Caco-2 (cell line): ENCODE results near the gene GSG1L. TPM values are rescaled to one million over a fixed set of nuclear protein-coding genes. Genes with fewer than 3 reads are reported as not detected.

Source experiments
- BruUV-seq: library from RNA; stranded (reverse); fragments of 400-500 nt; replicated peaks from 2 replicates; lab custom pipeline; 2021; lab: Mats Ljungman, UMichigan
- CTCF ChIA-PET: fragments of 300-600 bp; sonication (Branson Sonifier 250); formaldehyde crosslinking; loops from one replicate; lab custom pipeline; 2022; ENCODE audit warnings: antibody characterized with exemption; lab: Charles Lee
- POLR2A ChIA-PET: fragments of 300-600 bp; sonication (Branson Sonifier 250); formaldehyde crosslinking; loops from one replicate; lab custom pipeline; 2022; ENCODE audit warnings: antibody characterized with exemption; lab: Charles Lee
- DNase-seq, 2 experiments: peaks; one replicate each; pipeline versions ENCODE4 v3.0.0 to v3.0.0-alpha.2; 2020 to 2022
- H3K27me3 ChIP-seq: replicated peaks from 2 replicates; pipeline ENCODE4 v1.6.0; 2011; ENCODE audit warnings: low read length; ENCODE audit not compliant: control insufficient read depth, insufficient read depth
- H3K36me3 ChIP-seq: 2 replicates; pipeline ENCODE4 v1.5.1; 2011; ENCODE audit warnings: low read length; ENCODE audit not compliant: control insufficient read depth, insufficient read depth
- H3K4me1 ChIP-seq: fragments of 250-450 bp; sonication (Bioruptor Pico); 2 replicates; pipeline ENCODE4 v1.5.1; 2020; ENCODE audit warnings: mild to moderate bottlenecking
- H3K4me3 ChIP-seq: 2 replicates; pipeline ENCODE4 v1.5.1; 2011; ENCODE audit warnings: low read depth, mild to moderate bottlenecking, control low read depth, low read length
- H3K9me3 ChIP-seq: fragments of 250-450 bp; sonication (Bioruptor Pico); 2 replicates; pipeline ENCODE4 v1.5.1; 2020; ENCODE audit warnings: mild to moderate bottlenecking, moderate library complexity
- H3K27ac Mint-ChIP-seq: one replicate; pipeline ENCODE4 v1.8.0; 2022; ENCODE audit warnings: mixed read lengths; ENCODE audit not compliant: unreplicated experiment
- H3K27me3 Mint-ChIP-seq: one replicate; pipeline ENCODE4 v1.8.0; 2022; ENCODE audit warnings: mixed read lengths; ENCODE audit not compliant: insufficient read depth, unreplicated experiment
- H3K36me3 Mint-ChIP-seq: one replicate; pipeline ENCODE4 v1.8.0; 2022; ENCODE audit warnings: mild to moderate bottlenecking, mixed read lengths; ENCODE audit not compliant: insufficient read depth, unreplicated experiment
- H3K4me1 Mint-ChIP-seq: one replicate; pipeline ENCODE4 v1.8.0; 2022; ENCODE audit warnings: low read depth, mixed read lengths; ENCODE audit not compliant: unreplicated experiment
- H3K4me3 Mint-ChIP-seq: one replicate; pipeline ENCODE4 v1.8.0; 2022; ENCODE audit warnings: mild to moderate bottlenecking, moderate library complexity, mixed read lengths; ENCODE audit not compliant: unreplicated experiment
- H3K9me3 Mint-ChIP-seq: one replicate; pipeline ENCODE4 v1.8.0; 2022; ENCODE audit warnings: mixed read lengths; ENCODE audit not compliant: unreplicated experiment
- CTCF ChIP-seq, 2 experiments: fragments of 200-600 bp in 1 of 2; IDR thresholded peaks; 1 replicate in 1 of 2; 2 replicates in 1 of 2; pipeline versions ENCODE4 v1.5.1 to v1.8.0; 2011 to 2022; ENCODE audit warnings: antibody characterized with exemption in 1 of 2, control low read depth in 1 of 2, inconsistent platforms in 1 of 2, low read depth in 1 of 2, low read length in 1 of 2, mild to moderate bottlenecking in 1 of 2, moderate library complexity in 1 of 2; ENCODE audit not compliant: insufficient read depth in 1 of 2, severe bottlenecking in 1 of 2, unreplicated experiment in 1 of 2
- intact Hi-C: fragments of 100-400 bp; cut with micrococcal nuclease; formaldehyde crosslinking; loops from one replicate; pipeline ENCODE4 v1.10.0; 2022; ENCODE audit not compliant: unreplicated experiment
- total RNA-seq: library from RNA; stranded (reverse); gene quantifications from 2 replicates; pipeline ENCODE4 v1.2.3, GENCODE V29; 2022

The GSG1L gene
- total RNA-seq, 1 experiment from 2014 or later: not detected

GRCh38 chr16:27932542-27933135 lies 130.9 kb downstream of the GSG1L start:
- intact Hi-C loops: no loop called here
- H3K27me3 ChIP-seq: no peaks in the 10 kb centered on the region
- H3K9me3 ChIP-seq: no peaks in the 10 kb centered on the region
- Mint-ChIP-seq H3K4me1 (no peaks in the 10 kb centered on the region), H3K36me3 (peaks cover 4% of the 10 kb centered on the region), H3K9me3 (no peaks in the 10 kb centered on the region), H3K4me3 (no peak overlapping the region), H3K27ac (no peak overlapping the region), H3K27me3 (peaks cover 5% of the 10 kb centered on the region)
- H3K4me3 ChIP-seq: no peak overlapping the region
- DNase-seq: no peak
- ChIA-PET POLR2A (no interaction called here), CTCF (no interaction called here)
- H3K36me3 ChIP-seq: no peaks in the 10 kb centered on the region
- no TSS peak for BruUV-seq
- TF ChIP-seq CTCF (IDR thresholded peaks at IDR 0.05; ENCODE audit: insufficient read depth in 1 of 2, low read depth in 1 of 2, low read length in 1 of 2, severe bottlenecking in 1 of 2, unreplicated experiment in 1 of 2): no peak
- H3K4me1 ChIP-seq: no peaks in the 10 kb centered on the region

GRCh38 chr16:27929818-27930217 lies 133.7 kb downstream of the GSG1L start:
- ChIA-PET POLR2A (no interaction called here), CTCF (no interaction called here)
- DNase-seq: no peak
- Mint-ChIP-seq H3K36me3 (peaks cover 4% of the 10 kb centered on the region), H3K4me1 (no peaks in the 10 kb centered on the region), H3K27ac (no peak overlapping the region), H3K27me3 (peaks cover 13% of the 10 kb centered on the region), H3K9me3 (no peaks in the 10 kb centered on the region), H3K4me3 (no peak overlapping the region)
- no peaks in the 10 kb centered on the region for H3K36me3 ChIP-seq
- no peaks in the 10 kb centered on the region for H3K9me3 ChIP-seq
- BruUV-seq: no TSS peak
- intact Hi-C loops: no loop called here
- no peaks in the 10 kb centered on the region for H3K4me1 ChIP-seq
- TF ChIP-seq CTCF (IDR thresholded peaks at IDR 0.05; ENCODE audit: insufficient read depth in 1 of 2, low read depth in 1 of 2, low read length in 1 of 2, severe bottlenecking in 1 of 2, unreplicated experiment in 1 of 2): no peak
- no peak overlapping the region for H3K4me3 ChIP-seq
- no peaks in the 10 kb centered on the region for H3K27me3 ChIP-seq

GRCh38 chr16:27928542-27928941 lies 135.0 kb downstream of the GSG1L start:
- H3K4me3 Mint-ChIP-seq: no peak overlapping the region
- POLR2A ChIA-PET: no interaction called here
- H3K4me1 Mint-ChIP-seq: no peaks in the 10 kb centered on the region
- no TSS peak for BruUV-seq
- H3K9me3 ChIP-seq: no peaks in the 10 kb centered on the region
- H3K27me3 ChIP-seq: no peaks in the 10 kb centered on the region
- H3K36me3 Mint-ChIP-seq: peaks cover 4% of the 10 kb centered on the region
- TF ChIP-seq CTCF (IDR thresholded peaks at IDR 0.05; ENCODE audit: insufficient read depth in 1 of 2, low read depth in 1 of 2, low read length in 1 of 2, severe bottlenecking in 1 of 2, unreplicated experiment in 1 of 2): no peak
- no peak overlapping the region for H3K4me3 ChIP-seq
- DNase-seq: no peak
- H3K36me3 ChIP-seq: no peaks in the 10 kb centered on the region
- no peaks in the 10 kb centered on the region for H3K4me1 ChIP-seq
- H3K27ac Mint-ChIP-seq: no peak overlapping the region
- intact Hi-C loops: no loop called here
- H3K27me3 Mint-ChIP-seq: peaks cover 13% of the 10 kb centered on the region
- no peaks in the 10 kb centered on the region for H3K9me3 Mint-ChIP-seq
- CTCF ChIA-PET: no interaction called here
